RPMI7951 (cell line): ENCODE measurements around the gene GRN. TPM values are rescaled to one million over a fixed set of nuclear protein-coding genes. Genes with fewer than 3 reads are reported as not detected.
"Not testable (repeated sequence)": the region's sequence is repeated elsewhere in the genome, so short reads cannot be mapped to it uniquely, and the experiment has no call there.

ENCODE experiments used
- DNase-seq: peaks from one replicate; pipeline ENCODE4 v3.0.0-alpha.2; 2012; ENCODE audit warnings: low read depth
- total RNA-seq: library from RNA; depleted of rRNA; stranded (reverse); fragments of >200 nt; shearing (Covaris generic); gene quantifications from 2 replicates; pipeline ENCODE4 v1.2.3, GENCODE V29; 2014

GRN gene
- total RNA-seq, 1 experiment from 2014 or later = 202 TPM

DNA sequence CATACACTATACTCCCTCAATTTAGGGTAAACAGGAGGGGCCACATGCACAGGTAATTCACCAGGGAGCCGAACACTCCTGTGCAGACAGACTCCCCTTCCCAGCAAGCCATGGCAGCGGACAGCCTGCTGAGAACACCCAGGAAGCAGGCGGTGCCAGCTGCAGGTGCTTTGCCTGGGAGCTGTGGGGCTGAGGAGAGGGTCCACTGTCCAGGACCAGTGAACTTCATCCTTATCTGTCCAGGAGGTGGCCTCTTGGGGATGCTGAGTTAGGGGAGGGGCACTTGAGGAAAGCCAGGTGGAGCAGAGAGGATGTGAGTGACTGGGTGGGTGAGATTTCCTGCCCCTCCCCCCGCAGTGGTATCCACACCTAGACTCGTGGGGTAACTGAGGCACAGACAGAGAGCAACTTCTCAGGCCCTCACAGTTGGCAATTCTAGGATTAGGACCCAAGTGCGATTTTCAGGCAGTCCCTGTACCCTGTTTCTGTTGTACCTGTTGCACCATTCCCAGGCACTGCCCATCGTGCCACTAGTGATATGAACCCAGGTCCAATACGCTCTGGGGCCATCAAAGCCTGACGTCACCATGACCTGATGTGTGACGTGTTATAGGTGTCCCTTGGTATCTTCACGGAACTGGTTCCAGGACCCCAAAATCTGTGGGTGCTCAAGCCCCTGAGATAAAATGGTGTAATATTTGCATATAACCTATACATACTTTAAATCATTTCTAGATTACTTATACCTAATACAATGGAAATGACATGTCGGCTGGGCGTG is 1.2 kb downstream of the GRN start:
- DNase-seq = no peak

DNA sequence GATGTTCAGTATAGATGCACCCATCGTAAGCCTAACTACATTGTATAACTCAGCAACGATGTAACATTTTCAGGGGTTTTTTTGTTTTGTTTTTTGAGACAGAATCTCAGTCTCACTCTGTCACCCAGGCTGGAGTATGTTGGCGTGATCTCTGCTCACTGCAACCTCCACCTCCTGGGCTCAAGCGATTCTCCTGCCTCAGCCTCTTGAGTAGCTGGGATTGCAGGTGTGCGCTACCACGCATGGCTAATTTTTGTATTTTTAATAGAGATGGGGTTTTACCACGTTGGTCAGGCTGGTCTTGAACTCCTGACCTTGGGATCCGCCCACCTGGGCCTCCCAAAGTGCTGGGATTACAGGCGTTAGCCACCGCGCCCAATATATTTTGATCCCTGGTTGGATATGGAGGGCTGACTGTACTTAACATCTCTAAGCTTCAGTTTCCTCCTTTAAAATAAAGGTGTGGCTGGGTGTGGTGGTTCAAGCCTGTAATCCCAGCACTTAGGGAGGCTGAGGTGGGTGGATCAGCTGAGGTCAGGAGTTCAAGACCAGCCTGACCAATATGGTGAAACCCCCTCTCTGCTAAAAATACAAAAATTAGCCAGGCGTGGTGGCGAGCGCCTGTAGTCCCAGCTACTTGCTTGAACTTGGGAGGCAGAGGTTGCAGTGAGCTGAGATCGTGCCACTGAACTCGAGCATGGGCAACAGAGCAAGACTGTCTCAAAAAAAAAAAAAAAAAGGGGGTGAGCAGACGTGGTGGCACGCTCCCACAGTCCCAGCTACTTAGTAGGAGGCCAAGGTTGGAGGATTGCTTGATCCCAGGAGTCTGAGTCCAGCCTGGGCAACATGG is 2.3 kb downstream of the GRN start:
- DNase-seq = not testable (repeated sequence)

DNA sequence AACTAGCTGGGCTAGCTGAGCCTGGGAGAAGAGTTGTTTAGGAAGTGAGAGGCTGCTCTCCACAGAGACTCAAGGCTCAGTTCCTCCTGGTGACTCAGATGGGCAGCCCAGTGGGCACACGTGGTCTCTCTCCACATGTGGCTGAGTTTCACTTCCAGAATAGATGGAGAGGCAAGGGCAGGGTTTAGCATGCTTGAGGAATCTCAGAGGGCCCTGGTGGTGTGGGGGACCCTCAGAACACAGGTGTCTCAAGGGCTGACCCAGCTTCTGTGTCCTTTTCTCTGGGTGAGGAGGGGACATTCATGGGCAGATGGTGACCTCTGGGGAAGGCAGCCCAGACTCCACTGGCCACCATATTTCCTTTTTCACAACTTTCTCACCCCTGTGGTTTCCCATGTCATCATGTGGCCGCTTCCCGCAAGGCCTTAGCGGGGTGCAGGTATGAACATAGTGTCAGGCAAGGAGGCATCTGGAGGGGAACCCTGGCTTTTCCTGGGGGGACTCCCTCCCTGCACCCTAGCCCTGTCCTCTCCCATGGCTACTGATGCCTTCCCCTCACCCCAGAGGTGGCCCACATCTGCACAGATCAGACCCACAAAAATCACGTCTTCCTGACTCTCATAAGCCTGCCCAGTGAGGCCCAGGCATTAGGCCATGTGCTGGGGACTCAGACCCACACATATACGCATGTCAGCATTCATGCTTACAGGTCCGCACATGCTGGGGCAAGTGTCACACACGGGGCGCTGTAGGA is 3.3 kb downstream of the GRN start:
- DNase-seq = peak; percentile 59

DNA sequence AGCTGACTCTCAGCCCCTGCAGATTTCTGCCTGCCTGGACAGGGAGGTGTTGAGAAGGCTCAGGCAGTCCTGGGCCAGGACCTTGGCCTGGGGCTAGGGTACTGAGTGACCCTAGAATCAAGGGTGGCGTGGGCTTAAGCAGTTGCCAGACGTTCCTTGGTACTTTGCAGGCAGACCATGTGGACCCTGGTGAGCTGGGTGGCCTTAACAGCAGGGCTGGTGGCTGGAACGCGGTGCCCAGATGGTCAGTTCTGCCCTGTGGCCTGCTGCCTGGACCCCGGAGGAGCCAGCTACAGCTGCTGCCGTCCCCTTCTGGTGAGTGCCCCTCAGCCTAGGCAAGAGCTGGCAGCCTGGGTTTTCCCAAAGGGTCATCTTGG is 3.9 kb downstream of the GRN start:
- DNase-seq = no peak

DNA sequence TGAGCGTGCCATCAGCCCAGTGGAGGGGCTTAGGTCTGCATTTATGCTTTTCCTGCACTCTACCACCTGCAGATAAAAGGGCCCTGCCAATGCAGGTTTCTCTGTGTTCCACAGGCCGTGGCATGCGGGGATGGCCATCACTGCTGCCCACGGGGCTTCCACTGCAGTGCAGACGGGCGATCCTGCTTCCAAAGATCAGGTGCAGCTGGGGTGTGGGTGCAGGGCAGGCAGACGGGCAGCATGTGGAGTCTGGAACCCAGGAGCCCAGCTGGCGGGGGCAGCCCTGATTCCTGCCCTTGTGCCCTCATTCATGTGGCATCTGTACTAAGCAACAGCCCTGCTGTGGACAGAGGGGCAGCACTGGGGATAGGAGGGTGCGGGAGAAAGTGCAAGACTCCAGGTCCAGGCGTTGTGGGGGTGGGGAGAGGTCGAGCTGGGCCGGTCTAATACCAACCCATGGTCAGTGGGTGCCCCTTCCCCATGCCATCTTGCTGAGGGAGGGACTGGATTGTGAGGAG is 4.5 kb downstream of the GRN start:
- DNase-seq = no peak

DNA sequence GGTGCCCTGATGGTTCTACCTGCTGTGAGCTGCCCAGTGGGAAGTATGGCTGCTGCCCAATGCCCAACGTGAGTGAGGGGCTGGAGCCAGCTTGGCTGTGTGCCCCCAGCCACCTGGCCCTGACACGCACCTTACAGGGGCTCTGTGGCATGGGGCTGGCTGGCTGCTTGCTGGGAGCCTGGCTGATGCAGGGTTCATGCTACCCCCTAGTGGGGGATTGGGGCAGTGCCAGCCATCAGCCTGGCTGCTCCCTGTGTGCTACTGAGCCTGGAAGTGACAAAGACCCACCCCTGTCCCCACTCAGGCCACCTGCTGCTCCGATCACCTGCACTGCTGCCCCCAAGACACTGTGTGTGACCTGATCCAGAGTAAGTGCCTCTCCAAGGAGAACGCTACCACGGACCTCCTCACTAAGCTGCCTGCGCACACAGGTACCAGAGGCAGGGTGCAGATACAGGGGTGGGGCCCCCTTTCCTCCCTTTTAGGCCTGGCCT is 5.7 kb downstream of the GRN start:
- peak; percentile 46 for DNase-seq

DNA sequence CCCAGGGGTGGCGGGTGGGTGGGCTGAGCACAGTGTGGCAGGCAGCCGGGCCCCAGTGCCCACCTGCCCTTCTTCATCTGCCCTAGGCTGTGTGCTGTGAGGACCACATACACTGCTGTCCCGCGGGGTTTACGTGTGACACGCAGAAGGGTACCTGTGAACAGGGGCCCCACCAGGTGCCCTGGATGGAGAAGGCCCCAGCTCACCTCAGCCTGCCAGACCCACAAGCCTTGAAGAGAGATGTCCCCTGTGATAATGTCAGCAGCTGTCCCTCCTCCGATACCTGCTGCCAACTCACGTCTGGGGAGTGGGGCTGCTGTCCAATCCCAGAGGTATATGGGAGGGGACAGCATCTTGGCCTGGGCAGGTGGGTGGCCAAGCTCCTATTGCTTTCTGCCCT is 6.4 kb downstream of the GRN start:
- DNase-seq = no peak

DNA sequence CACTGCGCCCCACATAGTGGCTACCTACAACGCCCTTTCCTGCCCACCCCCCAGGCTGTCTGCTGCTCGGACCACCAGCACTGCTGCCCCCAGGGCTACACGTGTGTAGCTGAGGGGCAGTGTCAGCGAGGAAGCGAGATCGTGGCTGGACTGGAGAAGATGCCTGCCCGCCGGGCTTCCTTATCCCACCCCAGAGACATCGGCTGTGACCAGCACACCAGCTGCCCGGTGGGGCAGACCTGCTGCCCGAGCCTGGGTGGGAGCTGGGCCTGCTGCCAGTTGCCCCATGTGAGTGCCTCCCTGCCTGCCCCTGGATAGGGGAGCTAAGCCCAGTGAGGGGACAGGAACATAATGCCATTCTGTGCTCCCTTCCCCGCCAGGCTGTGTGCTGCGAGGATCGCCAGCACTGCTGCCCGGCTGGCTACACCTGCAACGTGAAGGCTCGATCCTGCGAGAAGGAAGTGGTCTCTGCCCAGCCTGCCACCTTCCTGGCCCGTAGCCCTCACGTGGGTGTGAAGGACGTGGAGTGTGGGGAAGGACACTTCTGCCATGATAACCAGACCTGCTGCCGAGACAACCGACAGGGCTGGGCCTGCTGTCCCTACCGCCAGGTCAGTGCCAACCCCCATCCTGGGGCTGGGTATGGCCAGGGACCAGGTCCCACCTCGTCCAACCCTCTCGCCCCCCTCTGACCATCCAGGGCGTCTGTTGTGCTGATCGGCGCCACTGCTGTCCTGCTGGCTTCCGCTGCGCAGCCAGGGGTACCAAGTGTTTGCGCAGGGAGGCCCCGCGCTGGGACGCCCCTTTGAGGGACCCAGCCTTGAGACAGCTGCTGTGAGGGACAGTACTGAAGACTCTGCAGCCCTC is 7.1 kb downstream of the GRN start:
- no peak for DNase-seq

DNA sequence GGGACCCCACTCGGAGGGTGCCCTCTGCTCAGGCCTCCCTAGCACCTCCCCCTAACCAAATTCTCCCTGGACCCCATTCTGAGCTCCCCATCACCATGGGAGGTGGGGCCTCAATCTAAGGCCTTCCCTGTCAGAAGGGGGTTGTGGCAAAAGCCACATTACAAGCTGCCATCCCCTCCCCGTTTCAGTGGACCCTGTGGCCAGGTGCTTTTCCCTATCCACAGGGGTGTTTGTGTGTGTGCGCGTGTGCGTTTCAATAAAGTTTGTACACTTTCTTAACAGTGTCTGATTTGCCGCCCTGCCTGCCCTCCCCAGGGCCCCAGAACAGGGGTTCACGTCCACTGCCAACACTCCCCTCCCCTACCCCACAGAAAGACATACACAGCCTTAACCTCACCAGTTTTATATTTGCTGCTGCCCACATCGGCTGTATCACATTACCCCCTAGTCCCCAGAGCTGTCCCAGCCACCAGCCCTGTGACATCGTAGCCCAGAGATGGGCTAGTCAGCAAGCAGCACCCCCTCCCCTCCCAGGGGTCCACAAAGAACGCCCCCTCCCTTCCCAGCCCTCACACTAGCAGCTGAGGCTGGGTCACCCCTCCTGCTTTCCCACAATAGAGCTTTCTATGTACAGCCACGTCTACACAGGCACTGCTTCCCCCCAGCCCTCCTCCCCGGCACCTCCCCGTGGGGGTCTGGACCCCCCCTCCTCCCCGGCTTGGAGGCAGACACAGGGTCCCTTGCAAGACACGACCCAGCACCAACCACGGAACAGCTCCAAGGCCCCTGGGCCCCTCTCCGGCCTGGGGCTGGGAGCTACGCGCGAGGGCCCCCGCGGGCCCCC is 7.9 kb downstream of the GRN start:
- DNase-seq = no peak

DNA sequence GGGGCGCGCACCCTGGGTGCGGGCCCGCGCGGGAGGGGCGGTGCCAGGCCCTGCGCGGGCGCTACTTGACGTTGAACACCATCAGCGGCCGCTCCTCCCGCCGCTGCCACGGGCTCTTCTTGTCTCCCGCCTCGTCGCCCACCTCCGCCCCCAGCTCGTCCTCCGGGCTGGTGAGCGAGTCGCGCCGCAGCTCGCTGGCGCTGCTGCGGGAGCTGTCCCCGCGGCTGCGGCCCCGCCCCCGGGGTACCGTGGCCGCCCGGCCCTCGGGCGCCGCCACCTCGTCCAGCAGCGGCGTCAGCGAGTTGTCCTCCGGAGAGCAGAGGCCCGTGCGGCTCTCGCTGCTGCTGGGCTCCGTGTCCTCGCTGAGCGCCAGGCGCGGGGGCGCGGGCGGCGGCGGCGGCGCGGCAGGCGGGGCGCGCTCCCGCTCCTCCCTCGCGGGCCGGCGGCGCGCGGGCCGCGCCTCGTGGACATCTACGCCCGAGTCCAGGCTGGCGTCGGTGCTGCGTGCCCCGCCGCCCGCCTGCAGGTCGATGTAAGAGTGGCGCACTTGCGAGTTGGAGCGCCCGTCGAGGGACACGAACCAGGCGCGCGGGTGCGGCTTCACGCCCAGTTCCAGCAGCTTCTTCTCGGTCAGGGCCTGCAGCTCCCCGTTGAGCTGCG is 8.7 kb downstream of the GRN start:
- DNase-seq = peak; percentile 19

DNA sequence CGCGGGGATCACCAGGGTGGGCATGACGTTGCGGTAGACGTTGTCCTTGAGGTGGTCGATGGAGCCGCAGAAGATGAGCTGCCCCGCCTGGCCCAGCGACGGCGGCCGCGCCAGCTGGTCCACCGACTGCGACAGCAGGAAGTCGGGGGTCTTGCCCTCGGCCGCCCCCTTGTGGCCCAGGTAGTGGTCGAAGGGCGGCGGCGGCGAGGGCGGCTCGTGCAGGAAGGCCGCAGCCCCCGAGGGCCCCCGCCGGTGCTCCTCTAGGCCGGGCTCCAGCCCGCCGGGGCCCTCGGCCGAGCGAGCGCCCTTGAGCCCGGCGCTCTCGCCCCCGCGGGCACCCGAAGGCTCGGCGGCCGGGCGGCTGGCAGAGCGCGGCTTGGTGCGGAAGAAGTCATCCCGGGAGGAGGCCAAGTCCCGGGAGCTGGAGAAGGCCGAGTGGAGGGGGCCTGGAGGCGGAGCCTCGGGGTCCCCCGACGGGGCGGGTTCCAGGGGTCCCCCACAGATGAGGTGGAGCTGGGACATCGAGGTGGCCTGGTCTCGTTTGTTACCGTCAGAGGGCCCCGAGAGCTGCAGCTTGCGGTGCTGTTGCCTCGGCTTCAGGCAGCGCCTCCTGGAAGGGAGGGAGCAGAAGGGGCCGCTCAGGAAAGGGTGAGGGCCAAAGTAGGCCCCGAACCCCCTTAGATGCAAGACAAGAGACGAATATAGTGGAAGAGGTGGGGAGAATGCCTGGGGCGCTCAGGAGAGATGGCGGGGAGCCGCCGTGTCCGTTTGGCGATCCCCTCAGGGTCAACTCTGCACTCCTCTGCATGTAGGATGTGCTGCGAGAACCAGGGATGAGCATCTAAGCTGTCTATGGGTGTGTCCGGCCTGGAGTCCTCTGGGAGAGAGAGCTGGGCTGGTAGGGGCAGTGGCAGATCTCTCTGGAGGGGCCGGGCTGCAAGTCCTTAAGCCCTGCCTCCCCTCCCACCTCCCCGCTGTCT is 9.8 kb downstream of the GRN start:
- no peak for DNase-seq

DNA sequence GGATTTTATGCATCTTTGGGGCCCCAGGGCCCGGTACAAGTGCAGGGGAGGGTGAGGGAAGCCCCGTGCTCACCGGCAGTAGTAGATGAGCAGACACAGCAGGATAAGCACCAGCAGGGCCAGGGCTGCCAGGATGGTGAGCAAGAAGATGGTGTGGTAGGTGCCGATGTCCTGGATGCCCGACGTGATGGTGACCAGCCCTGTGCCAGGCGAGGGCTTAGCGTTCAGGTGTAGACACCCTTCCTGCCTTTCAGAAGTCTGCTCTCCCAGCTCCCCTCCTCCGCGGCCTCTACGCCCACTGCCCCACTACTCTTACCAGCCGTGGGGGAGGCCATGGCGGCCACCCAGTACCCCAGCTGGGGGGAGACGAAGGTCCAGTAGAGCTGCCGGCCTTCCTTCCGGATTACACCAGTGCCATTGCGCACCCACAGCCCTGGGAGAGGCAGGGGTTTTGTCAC is 10.6 kb downstream of the GRN start:
- DNase-seq = no peak

DNA sequence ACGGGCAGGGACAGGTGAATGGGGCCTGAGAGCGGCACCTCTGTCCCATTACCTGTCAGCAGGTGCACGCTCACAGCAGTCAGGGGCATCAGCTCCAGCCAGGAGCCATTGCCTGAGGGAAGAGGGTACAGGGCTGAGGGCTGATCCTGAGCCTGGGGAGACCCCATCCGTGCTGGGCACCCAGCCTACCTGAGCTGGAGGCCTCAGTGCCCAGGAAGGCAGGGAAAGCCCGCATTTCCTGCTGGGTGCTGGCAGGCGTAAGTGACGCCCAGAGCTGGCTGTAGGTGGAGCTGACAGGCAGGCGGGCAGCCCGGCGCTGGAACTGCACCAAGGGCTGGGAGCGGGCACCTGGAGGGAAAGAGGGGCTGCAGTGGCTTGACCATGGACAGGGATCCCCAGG is 11.1 kb downstream of the GRN start:
- no peak for DNase-seq

DNA sequence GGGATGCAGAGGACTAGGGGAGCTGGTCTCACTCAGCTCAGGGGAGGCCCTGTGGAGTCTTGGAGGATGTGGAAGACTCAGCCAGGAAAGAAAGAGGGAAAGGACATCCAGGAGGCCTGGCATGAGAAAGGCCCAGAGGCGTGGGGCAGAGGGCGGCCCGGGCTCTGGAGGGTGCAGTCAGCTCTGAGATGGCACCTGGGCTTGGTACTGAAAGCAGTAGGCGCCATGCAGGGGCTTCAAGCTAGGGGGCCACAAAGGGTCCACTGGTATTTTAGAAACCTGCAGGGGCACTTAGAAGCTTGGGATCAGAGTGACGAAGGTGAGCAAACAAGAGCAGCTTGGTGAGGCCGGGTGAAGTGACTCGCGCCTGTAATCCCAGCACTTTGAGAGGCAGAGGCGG is 13.0 kb downstream of the GRN start:
- DNase-seq = no peak

DNA sequence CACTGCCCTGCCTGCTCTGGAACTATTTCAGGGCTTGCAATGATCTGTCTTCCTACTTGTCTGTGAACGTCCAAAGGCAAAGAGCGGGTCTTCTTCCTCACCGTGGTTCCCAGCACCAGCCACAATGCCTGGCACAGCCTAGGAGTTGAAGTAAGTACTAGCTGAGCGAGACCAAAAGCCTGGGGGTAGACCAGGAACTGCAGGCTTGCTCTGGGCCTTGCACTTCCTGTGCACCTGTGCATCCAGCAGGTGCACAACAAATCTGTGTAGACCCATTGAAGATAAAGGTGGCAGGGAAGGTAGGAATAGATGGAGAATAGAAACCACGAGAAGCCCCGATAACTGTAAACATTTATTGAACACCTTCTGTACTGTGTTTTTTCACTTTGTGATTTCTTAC is 13.9 kb downstream of the GRN start:
- no peak for DNase-seq

DNA sequence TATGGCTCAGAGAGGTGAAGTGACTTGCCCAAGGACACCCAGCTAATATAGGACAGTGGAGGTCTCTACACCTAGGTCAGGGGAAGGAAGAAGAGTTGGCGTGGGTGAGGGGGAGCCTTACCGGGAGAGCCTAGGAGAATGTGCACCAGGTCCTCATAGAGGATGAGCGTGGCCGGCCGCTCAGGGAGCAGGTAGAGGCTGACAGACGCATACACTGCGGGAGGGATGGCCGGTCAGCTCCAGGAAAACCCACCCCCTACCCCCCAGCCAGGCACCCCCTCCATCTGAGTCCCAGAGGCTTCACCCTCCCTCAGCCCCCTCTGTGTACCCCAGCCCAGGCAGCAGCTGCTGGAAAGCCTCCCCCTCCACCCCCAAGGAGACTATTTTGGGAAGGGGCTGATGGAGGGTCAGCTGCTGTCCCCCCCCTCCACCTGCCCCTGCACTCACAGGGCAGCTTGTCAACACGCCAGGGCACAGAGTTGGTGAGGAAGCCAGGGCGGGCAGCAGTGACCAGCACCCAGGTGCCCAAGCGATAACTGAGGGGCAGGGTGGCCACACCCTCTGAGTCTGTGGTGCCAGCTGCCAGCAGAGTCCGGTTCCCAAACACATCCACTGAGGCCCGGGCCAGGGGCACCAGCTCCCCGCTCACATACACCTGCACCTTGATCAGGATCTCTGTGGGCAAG is 14.5 kb downstream of the GRN start:
- DNase-seq = no peak

DNA sequence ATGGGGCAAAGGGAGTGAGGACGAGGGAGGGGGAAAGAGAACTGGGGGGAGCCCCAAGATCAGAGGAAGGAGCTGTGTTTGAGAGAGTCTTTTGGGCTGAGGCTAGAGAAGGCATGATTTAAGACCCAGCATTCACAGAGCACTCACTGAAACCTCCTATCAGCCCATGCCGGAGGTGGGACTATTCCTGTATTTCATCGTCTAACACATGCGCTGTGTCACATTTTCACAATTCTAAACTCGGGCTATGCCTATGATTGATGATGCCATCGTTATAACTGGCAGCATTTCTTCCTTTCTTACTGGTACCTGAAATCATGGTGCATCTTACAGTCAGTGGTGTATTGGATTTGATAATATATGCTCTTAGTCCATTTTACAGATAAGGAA is 15.0 kb downstream of the GRN start:
- no peak for DNase-seq

DNA sequence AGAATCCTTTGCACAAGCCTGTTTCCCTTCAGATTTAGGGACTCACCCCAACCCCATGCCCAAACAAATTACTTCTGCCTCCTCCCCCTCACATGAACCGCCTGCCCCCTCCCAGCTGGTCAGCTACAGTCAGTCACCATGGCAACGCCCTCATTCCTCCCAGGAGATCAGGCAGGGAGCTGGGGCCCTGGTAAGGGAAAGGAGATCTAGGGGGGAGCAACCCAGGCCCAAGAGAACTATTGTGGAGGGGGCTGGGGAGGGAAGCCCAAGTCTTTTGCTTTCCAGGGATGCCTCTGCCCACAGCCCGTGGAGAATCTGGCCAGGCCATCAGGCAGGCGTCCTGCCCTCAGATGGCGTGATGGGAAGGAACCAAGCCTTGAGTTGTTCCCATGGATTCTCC is 15.7 kb downstream of the GRN start:
- DNase-seq = peak; percentile 39
